ENCODE results near the gene LMAN2L.

LMAN2L gene

GRCh38 chr2:96693286-96694200 lies 46.3 kb downstream of the LMAN2L start:
- no peak for DNase-seq (ENCODE audit: low read depth)
- TF ChIP-seq CTCF (IDR thresholded peaks at IDR 0.05; ENCODE audit: insufficient read depth, low read depth, low read length, missing control alignments): no peak
- no peak overlapping the region for H3K4me3 ChIP-seq (ENCODE audit: low read depth, low read length)

- no peak for DNase-seq (ENCODE audit: low read depth)
- H3K4me3 ChIP-seq (ENCODE audit: low read depth, low read length): no peak overlapping the region
- no peak for TF ChIP-seq CTCF (IDR thresholded peaks at IDR 0.05; ENCODE audit: insufficient read depth, low read depth, low read length, missing control alignments)
These were observed 47.5 kb downstream of the LMAN2L start for GRCh38 chr2:96692094-96692971.

- no peak for TF ChIP-seq CTCF (IDR thresholded peaks at IDR 0.05; ENCODE audit: insufficient read depth, low read depth, low read length, missing control alignments)
- H3K4me3 ChIP-seq (ENCODE audit: low read depth, low read length): no peak overlapping the region
- no peak for DNase-seq (ENCODE audit: low read depth)
These were observed 48.7 kb downstream of the LMAN2L start for GRCh38 chr2:96691022-96691612.

GRCh38 chr2:96690306-96691021 lies 49.4 kb downstream of the LMAN2L start:
- no peak for TF ChIP-seq CTCF (IDR thresholded peaks at IDR 0.05; ENCODE audit: insufficient read depth, low read depth, low read length, missing control alignments)
- H3K4me3 ChIP-seq (ENCODE audit: low read depth, low read length): no peak overlapping the region
- no peak for DNase-seq (ENCODE audit: low read depth)

- no peak for DNase-seq (ENCODE audit: low read depth)
- H3K4me3 ChIP-seq (ENCODE audit: low read depth, low read length): no peak overlapping the region
- TF ChIP-seq CTCF (IDR thresholded peaks at IDR 0.05; ENCODE audit: insufficient read depth, low read depth, low read length, missing control alignments): no peak
These were observed 50.4 kb downstream of the LMAN2L start for GRCh38 chr2:96689431-96689991.

Measured in GM12865 (cell line).